NCI-H2029 (cell line): ENCODE results near the gene PPP2R3C.
A peak's percentile ranks its signal among the peaks of the same experiment; 100 is the strongest.
"Not testable (repeated sequence)": the region's sequence is repeated elsewhere in the genome, so short reads cannot be mapped to it uniquely, and the experiment has no call there.

Experiments
- DNase-seq: peaks from one replicate; lab custom pipeline; 2025; lab: John Stamatoyannopoulos, UW

The PPP2R3C gene

GRCh38 chr14:35121887-35122695 lies at the start of gene PPP2R3C, which contains the start of gene PRORP:
Gene PPP2R3C, minus strand, starts transcription at chr14:35121990. Its CDS starts 31 bp downstream, at chr14:35121959.
Gene PRORP, plus strand, starts transcription at chr14:35122552. Its CDS starts 694 bp downstream, at chr14:35123246.
- DNase-seq = peak; percentile 100

DNA sequence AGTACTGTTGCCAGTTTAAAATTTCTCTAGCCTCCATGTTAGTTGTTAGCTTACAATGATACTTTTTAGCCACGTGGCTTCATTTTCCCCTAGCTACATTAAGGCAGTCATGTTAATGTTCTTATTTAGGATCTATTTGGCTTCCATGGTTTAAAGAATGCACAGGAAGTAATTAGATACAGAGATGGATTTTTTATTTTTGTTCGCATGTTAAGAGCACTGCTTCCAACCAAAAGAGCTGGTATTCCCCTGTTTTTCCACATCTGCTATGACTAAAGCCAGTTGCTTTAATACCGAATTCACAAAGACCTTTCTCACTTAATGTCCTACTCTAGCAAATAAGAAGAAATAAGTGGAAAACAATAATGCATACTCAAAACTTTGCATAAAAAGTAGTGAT lies 45.7 kb upstream of the PPP2R3C start:
- no peak for DNase-seq

DNA sequence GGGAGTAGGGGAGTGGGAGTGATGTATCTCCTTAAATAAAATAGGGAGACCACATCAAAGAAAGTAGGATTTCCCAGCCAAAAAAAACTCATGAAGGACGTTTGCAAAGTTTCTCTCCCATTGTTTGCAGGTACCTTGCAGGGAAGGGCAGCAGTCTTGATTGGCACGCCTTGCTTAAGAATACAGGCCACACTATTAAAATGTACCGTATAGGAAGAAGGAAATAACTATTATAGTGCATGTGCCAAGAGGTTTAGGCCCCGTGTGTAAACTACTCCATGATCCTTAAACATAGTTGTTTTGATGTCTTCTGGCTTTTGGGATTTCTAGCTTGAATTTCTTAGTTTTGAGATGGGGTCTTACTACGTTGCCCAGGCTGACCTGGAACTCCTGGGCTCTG lies 43.1 kb upstream of the PPP2R3C start:
- DNase-seq = no peak

DNA sequence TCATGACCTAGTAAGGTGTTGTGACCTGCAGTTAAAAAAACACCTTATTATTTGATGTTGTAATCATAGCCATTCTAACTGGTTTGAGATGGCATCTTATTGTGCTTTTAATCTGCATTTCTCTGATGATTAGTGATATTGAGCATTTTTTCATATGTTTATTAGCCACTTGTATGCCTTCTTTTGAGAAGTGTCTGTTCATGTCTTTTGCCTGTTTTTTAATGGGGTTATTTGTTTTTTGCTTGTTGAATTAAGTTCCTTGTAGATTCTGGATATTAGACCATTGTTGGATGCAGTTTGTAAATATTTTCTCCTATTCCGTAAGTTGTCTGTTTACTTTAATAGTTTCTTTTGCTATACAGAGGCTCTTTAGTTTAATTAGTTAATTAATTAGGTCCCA lies 41.6 kb upstream of the PPP2R3C start:
- DNase-seq = no peak

- DNase-seq = no peak
Observed at GRCh38 chr14:35161231-35161630, 39.4 kb upstream of the PPP2R3C start.

DNA sequence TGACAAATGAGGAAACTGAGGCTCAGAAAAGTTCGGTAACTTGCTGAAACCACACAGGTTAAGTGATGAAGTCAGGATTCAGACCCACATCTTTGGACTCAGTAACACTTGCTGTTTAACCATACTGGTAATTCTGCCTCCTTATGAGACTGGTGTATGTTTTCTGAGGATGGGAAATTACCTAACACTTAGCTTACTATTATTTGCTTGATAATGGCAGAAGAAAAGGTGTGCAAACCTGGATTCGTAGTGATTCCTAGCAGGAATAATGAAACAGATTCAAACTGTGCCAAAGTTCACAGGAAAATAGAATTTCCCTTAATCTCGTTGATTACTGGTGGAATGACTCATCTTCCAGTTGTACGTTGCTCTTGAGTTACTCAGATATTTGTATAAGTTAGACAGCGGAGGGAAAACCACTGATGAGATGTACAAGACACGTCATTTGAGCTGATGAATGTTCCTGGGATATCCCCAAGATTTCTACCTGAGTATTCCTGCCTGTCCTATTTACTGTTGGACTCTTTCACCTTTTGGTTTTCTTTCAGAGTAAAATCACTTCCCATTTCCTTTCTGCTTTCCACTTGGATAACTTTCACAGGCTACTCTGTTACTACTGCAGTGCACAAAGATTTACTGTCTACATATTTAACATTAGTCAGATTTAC lies 38.1 kb upstream of the PPP2R3C start:
- no peak for DNase-seq

GRCh38 chr14:35158951-35159653 lies 37.3 kb upstream of the PPP2R3C start:
- DNase-seq = no peak

GRCh38 chr14:35158491-35158890 lies 36.7 kb upstream of the PPP2R3C start:
- no peak for DNase-seq

- DNase-seq = no peak
Observed at GRCh38 chr14:35155962-35156361, 34.2 kb upstream of the PPP2R3C start.

GRCh38 chr14:35154016-35154415 lies 32.2 kb upstream of the PPP2R3C start:
- DNase-seq = no peak

- DNase-seq = not testable (repeated sequence)
Observed at GRCh38 chr14:35152531-35152930, 30.7 kb upstream of the PPP2R3C start.

DNA sequence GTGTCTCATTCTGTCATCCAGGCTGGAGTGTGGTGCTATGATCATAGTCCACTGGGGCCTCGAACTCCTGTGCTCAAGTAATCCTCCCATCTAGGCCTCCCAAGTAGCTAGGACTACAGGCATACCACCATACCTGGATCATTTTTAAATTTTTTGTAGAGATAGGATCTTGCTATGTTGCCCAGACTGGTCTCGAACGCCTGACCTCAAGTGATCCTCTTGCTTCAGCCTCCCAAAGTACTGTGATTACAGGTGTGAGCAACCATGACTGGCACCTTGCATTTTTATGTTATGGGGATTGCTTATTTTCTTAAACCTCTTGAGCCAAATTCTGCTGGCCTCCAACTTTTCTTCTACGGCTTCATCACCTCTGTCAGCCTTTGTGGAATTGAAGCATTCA lies 27.4 kb upstream of the PPP2R3C start:
- no peak for DNase-seq

- no peak for DNase-seq
Observed at GRCh38 chr14:35147711-35148110, 25.9 kb upstream of the PPP2R3C start.

DNA sequence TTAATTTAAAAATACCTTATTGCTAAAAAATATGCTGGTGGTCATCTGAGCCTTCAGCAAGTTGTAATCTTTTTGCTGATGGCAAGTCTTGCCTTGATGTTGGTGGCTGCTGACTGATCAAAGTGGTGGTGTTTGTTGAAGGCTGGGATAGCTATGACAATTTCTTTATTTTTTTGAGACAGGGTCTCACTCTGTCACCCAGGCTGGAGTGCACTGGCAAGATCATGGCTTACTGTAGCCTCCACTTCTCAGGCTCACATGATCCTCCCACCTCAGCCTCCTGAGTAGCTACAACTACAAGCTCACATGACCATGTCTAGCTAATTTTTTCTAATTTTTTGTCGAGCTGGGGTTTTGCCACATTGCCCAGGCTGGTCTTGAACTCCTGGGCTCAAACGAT lies 25.4 kb upstream of the PPP2R3C start:
- no peak for DNase-seq

- no peak for DNase-seq
Observed at GRCh38 chr14:35146711-35147149, 24.9 kb upstream of the PPP2R3C start.

GRCh38 chr14:35144029-35144428 lies 22.2 kb upstream of the PPP2R3C start:
- no peak for DNase-seq

DNA sequence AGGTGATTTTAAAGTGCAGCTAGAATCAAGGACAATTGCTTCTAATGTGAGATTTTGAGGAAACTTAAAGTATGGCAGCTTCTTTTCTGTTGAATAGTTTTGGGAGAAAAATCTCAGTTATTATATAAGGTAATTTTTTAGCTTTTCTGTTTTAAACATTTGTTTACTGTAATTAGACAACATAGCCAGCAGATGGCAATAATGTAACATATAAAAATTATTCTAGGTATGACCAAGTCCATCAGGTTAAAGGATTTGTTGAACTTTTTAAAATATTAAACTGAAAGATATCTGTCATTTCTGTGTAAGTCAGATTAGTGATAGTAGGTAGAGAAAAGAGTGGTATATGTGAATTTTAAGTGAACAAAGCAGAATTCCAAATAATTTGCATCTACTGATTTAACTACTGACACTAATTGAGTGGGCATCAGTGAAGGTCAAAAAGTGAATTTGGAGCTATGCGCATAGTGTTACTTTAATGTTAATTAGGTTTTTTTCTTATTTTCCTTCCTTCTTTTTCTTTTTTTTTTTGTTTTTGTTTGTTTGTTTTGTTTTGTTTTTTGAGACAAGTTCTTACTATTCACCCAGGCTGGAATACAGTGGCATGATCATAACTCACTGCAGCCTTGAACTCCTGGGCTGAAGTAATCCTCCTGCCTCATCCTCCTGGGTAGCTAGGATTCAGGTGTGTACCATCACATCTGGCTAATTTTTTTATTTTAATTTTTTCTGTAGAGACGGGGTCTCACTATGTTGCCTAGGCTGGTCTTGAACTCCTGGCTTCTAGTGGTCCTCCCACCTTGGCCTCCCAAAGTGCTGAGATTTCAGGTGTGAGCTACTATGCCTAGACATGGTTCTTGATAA lies 19.2 kb upstream of the PPP2R3C start:
- peak; percentile 92 for DNase-seq

- DNase-seq = peak; percentile 35
Observed at GRCh38 chr14:35138585-35138984, 16.8 kb upstream of the PPP2R3C start.

GRCh38 chr14:35134329-35135123 lies 12.7 kb upstream of the PPP2R3C start:
- peak; percentile 27 for DNase-seq

GRCh38 chr14:35133542-35134328 lies 11.9 kb upstream of the PPP2R3C start:
- DNase-seq = no peak
